Thymus (tissue), 11 donors: Measurements from ENCODE around the gene DCLK3. TPM values are rescaled to one million over a fixed set of nuclear protein-coding genes. Genes with fewer than 3 reads are reported as not detected.

Source experiments
- DNase-seq, 9 donors: peaks; one replicate each; pipeline ENCODE4 v3.0.0-alpha.2; 2013; ENCODE audit warnings: low spot score in 9 of 9, low read depth in 6 of 9, missing footprints in 1 of 9
- H3K27ac ChIP-seq, 2 donors: one replicate each; pipeline ENCODE4 v1.5.1; 2013; ENCODE audit warnings: control low read depth in 1 of 2, low read depth in 1 of 2, low read length in 1 of 2, mild to moderate bottlenecking in 1 of 2, moderate library complexity in 1 of 2
- H3K27me3 ChIP-seq, 2 donors: one replicate each; pipeline ENCODE4 v1.5.1; 2013; ENCODE audit warnings: low read length in 1 of 2; ENCODE audit not compliant: control insufficient read depth in 2 of 2, insufficient read depth in 1 of 2
- H3K36me3 ChIP-seq, 2 donors: one replicate each; pipeline ENCODE4 v1.5.1; 2013; ENCODE audit warnings: low read length in 1 of 2, mild to moderate bottlenecking in 1 of 2, moderate library complexity in 1 of 2; ENCODE audit not compliant: control insufficient read depth in 2 of 2, insufficient read depth in 2 of 2
- H3K4me1 ChIP-seq, 2 donors: one replicate each; pipeline ENCODE4 v1.5.1; 2013; ENCODE audit warnings: low read length in 2 of 2; ENCODE audit not compliant: control insufficient read depth in 2 of 2, insufficient read depth in 2 of 2
- H3K4me3 ChIP-seq, 2 donors: one replicate each; pipeline ENCODE4 v1.5.1; 2013; ENCODE audit warnings: low read length in 2 of 2, control low read depth in 1 of 2, mild to moderate bottlenecking in 1 of 2
- H3K9me3 ChIP-seq, 2 donors: one replicate each; pipeline ENCODE4 v1.5.1; 2013; ENCODE audit warnings: low read length in 1 of 2, mild to moderate bottlenecking in 1 of 2; ENCODE audit not compliant: control insufficient read depth in 2 of 2, insufficient read depth in 1 of 2
- WGBS: extraction: QIAGEN DNeasy Blood & Tissue Kit; methylation state at CpG from one replicate; pipeline ENCODE4 v1.1.7; 2013; 5-methylcytosine and 5-hydroxymethylcytosine counted together
- polyA plus RNA-seq: library from polyadenylated mRNA; stranded (reverse); fragments of 200-250 nt; gene quantifications from one replicate; pipeline ENCODE4 v1.2.3, GENCODE V29; 2013
- total RNA-seq: library from RNA; stranded (reverse); fragments of 120-200 nt; gene quantifications from one replicate; pipeline ENCODE4 v1.2.4, GENCODE V29; 2013
- donor health status: healthy.

The DCLK3 gene
- total and polyA plus RNA-seq, 2 donors, result 0.38 to 0.41 TPM

DNA sequence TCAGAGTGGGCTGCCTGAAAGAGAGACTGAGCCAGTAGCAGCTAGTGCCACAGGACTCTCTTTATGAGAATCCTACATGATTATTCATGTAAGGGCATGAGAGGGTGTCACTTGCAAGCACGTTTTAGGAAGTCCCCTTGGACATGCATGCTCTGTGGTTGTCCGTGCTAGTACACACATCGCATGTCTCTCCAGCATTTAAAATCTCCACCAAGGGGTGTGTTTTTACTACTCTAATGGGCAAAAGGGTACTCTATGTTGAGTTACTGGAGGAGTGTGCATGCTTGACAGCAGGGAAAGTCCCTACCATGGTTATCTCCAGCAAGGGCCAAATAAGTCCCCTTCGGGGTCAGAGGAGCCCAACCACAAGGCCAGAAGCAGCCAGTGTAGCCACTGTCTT is 70.7 kb downstream of the DCLK3 start:
- no peaks in the 10 kb centered on the region for H3K9me3 ChIP-seq
- no peaks in the 10 kb centered on the region for H3K4me1 ChIP-seq
- WGBS, result 94% methylated on average over 4 of the region's 4 CpGs
- H3K27ac ChIP-seq, result no peak overlapping the region
- no peak overlapping the region for H3K4me3 ChIP-seq
- DNase-seq, result no peak
- no peaks in the 10 kb centered on the region for H3K27me3 ChIP-seq
- H3K36me3 ChIP-seq, result no peaks in the 10 kb centered on the region

DNA sequence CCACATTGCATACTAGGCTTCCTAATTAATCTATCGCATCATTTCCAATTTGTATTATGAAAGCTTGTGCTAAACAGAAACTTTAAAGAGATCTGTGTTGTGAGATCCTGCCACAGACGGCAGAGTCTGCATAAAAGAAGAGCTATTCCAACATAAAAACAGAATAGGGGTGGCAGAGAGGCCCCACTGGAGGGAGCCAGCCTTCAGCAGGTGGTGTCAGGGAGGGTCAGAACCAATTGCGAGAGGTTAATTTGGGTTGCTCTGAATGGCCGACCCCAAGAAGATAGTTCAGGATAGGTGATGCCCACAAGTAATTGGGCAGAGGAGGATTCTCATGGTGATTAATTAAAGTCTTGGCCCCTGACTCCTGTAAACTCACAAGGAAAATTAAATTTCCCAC is 74.8 kb downstream of the DCLK3 start:
- Histone ChIP-seq H3K9me3 (no peaks in the 10 kb centered on the region), H3K4me1 (no peaks in the 10 kb centered on the region), H3K27me3 (no peaks in the 10 kb centered on the region), H3K4me3 (no peak overlapping the region), H3K36me3 (no peaks in the 10 kb centered on the region), H3K27ac (no peak overlapping the region)
- no peak for DNase-seq
- WGBS, result 96% methylated on average over 4 of the region's 4 CpGs

DNA sequence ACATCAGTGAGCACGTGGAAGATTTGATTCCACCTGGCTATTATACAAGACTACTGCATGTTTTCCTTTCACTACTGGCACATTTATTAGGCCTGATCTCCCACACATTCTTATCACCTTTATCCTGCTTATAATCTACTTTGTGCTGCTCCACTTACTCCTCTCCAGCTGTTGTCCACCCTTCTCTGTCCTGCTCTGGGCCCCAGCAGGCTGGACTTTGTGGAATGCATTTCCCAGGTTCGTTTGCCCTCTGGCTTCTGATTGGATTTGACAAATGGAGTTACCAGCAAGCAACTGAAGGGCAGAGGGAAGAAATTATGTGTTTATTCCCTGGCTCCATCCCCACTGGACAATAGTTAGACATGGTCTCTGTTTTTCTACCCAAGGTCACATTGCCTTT is 75.5 kb downstream of the DCLK3 start:
- no peaks in the 10 kb centered on the region for H3K27me3 ChIP-seq
- H3K36me3 ChIP-seq, result no peaks in the 10 kb centered on the region
- WGBS, result 92% methylated on average over 2 of the region's 2 CpGs
- H3K4me1 ChIP-seq, result no peaks in the 10 kb centered on the region
- no peaks in the 10 kb centered on the region for H3K9me3 ChIP-seq
- no peak for DNase-seq
- H3K4me3 ChIP-seq, result no peak overlapping the region
- H3K27ac ChIP-seq, result no peak overlapping the region

DNA sequence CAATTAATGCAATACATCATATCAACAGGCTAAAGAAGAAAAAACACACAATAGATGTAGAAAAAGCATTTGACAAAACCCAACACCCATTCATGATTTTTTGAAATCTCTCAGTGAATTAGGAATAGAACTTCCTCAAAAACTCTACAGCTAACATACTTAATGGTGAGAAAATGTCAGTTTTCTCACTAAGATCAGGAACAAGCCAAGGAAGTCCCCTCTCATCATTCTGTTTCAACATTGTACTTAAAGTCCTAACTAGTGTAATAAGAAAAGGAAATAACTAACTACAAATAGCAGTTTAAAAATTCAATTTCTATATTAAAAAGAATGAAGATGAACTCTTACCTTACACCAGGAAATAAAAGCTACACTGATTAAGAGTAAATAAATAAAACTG is 77.8 kb downstream of the DCLK3 start:
- H3K36me3 ChIP-seq, result no peaks in the 10 kb centered on the region
- no peaks in the 10 kb centered on the region for H3K9me3 ChIP-seq
- no peak for DNase-seq
- H3K4me1 ChIP-seq, result no peaks in the 10 kb centered on the region
- no peak overlapping the region for H3K4me3 ChIP-seq
- H3K27me3 ChIP-seq, result no peaks in the 10 kb centered on the region
- H3K27ac ChIP-seq, result no peak overlapping the region

DNA sequence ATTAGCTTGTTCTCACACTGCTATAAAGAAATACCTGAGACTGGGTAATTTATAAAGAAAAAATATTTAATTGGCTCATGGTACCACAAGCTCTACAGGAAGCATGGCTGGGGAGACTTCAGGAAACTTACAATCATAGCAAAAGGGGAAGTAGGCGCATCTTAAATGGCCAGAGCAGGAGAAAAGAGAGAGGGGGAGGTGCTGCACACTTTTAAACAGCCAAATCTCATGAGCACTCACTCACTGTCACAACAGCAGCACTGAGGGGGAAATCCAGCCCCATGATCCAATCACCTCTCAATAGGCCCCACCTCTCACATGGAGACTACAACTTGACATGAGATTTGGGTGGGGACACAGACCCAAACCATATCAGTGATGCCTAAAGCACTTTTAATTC is 82.5 kb downstream of the DCLK3 start:
- Histone ChIP-seq H3K27ac (no peak overlapping the region), H3K36me3 (no peaks in the 10 kb centered on the region), H3K27me3 (no peaks in the 10 kb centered on the region), H3K9me3 (peaks cover 0 to 7% of the 10 kb centered on the region in 2 donors), H3K4me1 (no peaks in the 10 kb centered on the region), H3K4me3 (no peak overlapping the region)
- DNase-seq, result no peak
- 81% methylated on average over 1 of the region's 1 CpG for WGBS

DNA sequence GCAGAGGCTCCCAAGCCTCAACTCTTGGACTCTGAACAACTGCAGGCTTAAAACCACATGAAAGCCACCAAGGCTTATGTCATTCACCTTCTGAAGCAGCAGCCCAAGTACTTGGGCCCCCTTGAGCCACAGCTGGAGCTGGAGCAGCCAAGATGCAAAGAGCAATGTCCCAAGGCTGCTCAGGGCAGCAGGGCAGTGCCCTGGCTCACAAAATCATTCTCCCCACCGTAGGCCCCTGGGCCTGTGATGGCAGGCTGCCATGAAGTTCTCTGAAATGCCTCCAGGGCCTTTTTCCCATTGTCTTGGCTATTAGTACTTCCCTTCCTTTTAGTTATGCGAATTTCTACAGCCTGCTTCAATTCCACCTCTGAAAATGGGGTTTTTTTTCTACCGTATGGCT is 83.4 kb downstream of the DCLK3 start:
- 78% methylated on average over 3 of the region's 3 CpGs for WGBS
- peaks cover 0 to 7% of the 10 kb centered on the region in 2 donors for H3K9me3 ChIP-seq
- no peak overlapping the region for H3K4me3 ChIP-seq
- no peak for DNase-seq
- no peak overlapping the region for H3K27ac ChIP-seq
- no peaks in the 10 kb centered on the region for H3K4me1 ChIP-seq
- no peaks in the 10 kb centered on the region for H3K27me3 ChIP-seq
- no peaks in the 10 kb centered on the region for H3K36me3 ChIP-seq

DNA sequence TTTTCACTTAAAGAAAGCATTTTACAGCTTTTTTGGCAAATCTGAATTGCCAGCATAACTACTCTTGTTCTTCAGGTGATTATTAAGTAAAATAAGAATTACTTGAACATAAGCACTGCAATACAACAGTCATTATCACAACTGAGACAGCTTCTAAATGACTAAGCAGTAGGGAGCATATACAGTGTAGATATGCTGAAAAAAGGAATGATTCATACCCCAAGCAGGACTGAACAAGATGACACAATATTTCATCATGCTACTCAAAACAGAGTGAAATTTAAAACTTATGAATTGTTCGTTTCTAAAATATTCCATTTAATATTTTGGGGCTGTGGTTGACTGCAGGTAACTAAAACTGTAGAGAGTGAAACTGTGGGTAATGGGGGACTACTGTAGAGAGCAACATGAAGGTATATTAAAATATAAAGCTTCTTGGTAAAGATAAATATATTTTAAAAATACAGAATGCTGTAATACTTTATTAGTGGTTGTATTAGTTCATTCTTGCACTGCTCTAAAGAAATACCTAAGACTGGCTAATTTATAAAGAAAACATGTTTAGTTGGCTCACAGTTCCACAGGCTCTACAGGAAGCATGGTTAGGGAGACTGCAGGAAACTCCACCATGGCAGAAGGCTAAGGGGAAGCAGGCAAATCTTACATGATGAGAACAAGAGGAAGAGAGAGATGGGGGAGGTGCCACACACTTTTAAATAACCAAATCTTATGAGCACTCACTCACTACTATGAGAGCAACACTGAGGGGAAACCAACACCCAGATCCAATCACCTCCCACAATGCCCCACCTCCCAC is 84.8 kb downstream of the DCLK3 start:
- DNase-seq, result no peak
- no peaks in the 10 kb centered on the region for H3K36me3 ChIP-seq
- H3K27ac ChIP-seq, result no peak overlapping the region
- no peak overlapping the region for H3K4me3 ChIP-seq
- H3K4me1 ChIP-seq, result no peaks in the 10 kb centered on the region
- H3K9me3 ChIP-seq, result peaks cover 0 to 7% of the 10 kb centered on the region in 2 donors
- H3K27me3 ChIP-seq, result no peaks in the 10 kb centered on the region
- WGBS, result 90% methylated on average over 1 of the region's 1 CpG

DNA sequence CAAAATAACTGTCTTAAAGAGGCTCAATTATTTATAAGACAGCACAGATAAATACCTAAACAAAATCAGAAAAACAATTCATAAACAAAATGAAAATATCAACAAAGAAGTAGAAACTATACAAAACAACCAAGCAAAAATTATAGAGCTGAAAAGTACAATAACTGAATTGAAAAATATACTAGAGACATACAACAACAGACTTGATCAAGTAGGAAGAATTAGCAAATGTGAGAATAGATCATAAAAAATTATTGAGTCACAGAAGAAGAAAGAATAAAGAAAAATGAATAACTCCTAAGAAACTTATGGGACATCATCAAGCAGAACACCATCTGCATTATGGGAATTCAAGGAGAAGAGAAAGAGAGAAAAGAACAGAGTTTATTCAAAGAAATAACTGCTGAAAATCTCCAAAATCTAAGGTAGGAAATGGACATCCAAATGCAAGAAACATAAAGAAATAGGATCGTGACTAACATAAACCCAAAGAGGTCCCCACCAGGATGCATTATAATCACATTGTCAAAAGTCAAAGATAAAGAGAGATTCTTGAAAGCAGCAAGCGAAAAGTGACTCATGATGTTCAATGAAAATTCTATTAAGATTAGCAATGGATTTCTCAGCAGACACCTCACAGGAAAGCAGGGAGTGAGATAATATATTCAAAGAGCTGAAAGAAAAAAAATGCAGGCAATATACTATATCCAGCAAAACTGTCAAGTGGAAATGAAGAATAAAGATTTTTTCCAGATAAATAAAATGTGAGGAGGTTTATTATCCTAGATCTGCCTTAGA is 85.9 kb downstream of the DCLK3 start:
- no peak overlapping the region for H3K4me3 ChIP-seq
- no peaks in the 10 kb centered on the region for H3K27me3 ChIP-seq
- H3K4me1 ChIP-seq, result no peaks in the 10 kb centered on the region
- peaks cover 0 to 7% of the 10 kb centered on the region in 2 donors for H3K9me3 ChIP-seq
- DNase-seq, result no peak
- no peak overlapping the region for H3K27ac ChIP-seq
- WGBS, result 98% methylated on average over 2 of the region's 2 CpGs
- no peaks in the 10 kb centered on the region for H3K36me3 ChIP-seq

DNA sequence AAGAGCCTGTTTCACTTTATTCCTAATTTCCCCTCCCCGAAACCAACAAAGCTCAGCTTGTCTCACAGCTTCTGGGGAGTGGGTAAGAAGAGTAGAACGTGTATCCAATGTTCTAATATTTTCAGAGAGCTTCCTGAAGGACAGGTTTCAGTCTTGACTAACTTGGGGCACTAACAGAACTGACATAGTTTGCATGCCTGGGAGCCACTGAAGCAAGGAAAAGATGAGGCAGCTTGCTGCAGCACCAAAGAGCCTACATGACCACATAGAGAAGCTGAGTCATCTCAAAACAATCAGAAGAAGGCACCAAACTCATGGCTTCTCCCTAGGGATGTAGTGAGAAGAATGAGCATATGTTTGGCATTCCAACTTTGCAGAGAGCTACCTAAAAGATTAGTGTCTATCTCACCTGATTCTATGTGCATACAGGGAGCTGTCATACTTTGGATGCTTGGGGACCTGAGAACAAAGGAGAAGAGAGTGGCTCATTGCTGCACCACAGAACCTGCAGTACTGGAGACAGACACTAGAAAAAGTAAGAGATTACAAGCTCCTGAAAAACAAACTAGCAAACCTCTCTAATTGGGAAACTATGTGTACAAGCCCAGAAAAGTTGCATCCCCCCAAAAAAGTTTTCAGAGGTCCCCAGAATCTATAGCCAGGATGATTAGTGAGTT is 86.9 kb downstream of the DCLK3 start:
- DNase-seq, result no peak
- H3K27ac ChIP-seq, result no peak overlapping the region
- no peaks in the 10 kb centered on the region for H3K27me3 ChIP-seq
- no peak overlapping the region for H3K4me3 ChIP-seq
- peaks cover 0 to 7% of the 10 kb centered on the region in 2 donors for H3K9me3 ChIP-seq
- no peaks in the 10 kb centered on the region for H3K36me3 ChIP-seq
- WGBS, result 91% methylated on average over 2 of the region's 2 CpGs
- no peaks in the 10 kb centered on the region for H3K4me1 ChIP-seq
